Heart left ventricle (tissue), 13 donors: ENCODE measurements around the gene UBL4A.

Experiments used
- POLR2A ChIP-seq, 2 donors: fragments of 450-650 bp; IDR thresholded peaks; one replicate each; pipeline ENCODE4 v1.6.1; 2017; ENCODE audit warnings: antibody characterized with exemption in 2 of 2, mild to moderate bottlenecking in 2 of 2, moderate library complexity in 2 of 2
- TF ChIP-seq, protein P1 (sequence below), 12 donors: fragments of 200-600 bp; sonication (generic) in 4 of 12; IDR thresholded peaks; one replicate each; pipeline versions ENCODE4 v1.5.0 to v1.8.0; 2018 to 2022; ENCODE audit warnings: antibody characterized with exemption in 12 of 12, mild to moderate bottlenecking in 5 of 12
- donor health status: ischemic (EF 13 %, LVEDD 7.1; RV severe dilation, severe dysfunction).
- donor health status: DM: no; HTN: yes; CAD: no.
- donor health status: DM: no; HTN: no; CAD: no.
- donor health status: ischemic (EF 25% LVEDD 6.9; RV normal size, moderate dysfunction).
- donor health status: ischemic (EF 25% LVEDD 5.7; RV mildly dilated, moderate dysfunction).
- donor health status: ischemic (EF 35%, LVEDD 5.7; RV mildly dilated, moderate dysfunction).
- donor health status: nonischemic (EF 11% LVEDD 7.7; RV severe dilation, severe dysfunction).
- donor health status: DM: yes; HTN: yes; CAD: no.
- donor health status: PGD.
- donor health status: ischemic (EF 29% LVEDD 5.4; RV normal size, mild dysfunction).
- donor health status: nonischemic (EF 23%, LVEDD 6.1; RV moderate dilation, normal function).

DNA sequence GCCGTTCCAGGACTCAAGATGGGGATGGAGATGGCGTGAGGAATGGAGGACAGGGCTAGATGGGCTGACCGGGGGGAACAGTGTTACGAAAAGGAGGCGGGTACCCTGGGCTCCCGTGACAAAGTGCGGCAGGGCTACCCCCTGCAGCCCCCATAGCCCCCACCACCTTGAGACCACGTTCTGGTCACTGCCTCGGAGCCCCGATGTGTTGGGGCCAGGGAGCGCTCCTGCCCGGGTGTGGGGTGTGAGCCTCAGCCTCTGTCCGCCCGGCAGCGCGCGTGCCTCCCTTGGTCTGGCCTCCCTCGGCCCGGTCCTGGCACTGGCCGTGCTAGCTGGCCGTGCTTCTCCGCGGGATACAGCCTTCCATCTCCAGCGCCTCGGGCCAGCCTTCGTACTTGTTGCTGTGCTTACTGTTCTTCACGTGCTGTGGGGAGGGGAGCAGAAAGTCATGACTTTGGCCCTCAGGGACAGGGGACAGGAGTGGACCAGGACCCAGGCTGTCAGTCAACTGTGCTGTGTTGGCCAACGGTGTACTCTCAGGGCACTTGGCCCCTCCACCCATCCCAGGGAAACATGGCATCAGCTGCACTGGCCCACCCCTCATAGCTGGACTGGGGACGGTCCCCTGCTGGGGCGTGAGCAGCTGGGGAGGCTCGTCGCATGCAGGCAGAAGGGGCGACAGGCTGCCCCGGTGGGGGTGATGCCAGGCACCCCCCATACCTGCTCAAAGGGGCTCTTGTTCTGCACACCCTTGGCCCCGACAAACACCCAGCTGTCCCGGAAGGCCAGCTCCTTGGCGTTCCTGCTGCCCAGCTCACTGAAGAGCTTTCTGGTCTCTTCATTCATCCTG, 20.3 kb upstream of the UBL4A start:
- TF ChIP-seq, protein P1, sequence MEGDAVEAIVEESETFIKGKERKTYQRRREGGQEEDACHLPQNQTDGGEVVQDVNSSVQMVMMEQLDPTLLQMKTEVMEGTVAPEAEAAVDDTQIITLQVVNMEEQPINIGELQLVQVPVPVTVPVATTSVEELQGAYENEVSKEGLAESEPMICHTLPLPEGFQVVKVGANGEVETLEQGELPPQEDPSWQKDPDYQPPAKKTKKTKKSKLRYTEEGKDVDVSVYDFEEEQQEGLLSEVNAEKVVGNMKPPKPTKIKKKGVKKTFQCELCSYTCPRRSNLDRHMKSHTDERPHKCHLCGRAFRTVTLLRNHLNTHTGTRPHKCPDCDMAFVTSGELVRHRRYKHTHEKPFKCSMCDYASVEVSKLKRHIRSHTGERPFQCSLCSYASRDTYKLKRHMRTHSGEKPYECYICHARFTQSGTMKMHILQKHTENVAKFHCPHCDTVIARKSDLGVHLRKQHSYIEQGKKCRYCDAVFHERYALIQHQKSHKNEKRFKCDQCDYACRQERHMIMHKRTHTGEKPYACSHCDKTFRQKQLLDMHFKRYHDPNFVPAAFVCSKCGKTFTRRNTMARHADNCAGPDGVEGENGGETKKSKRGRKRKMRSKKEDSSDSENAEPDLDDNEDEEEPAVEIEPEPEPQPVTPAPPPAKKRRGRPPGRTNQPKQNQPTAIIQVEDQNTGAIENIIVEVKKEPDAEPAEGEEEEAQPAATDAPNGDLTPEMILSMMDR (IDR thresholded peaks at IDR 0.05), result no peak
- no peak for TF ChIP-seq POLR2A (IDR thresholded peaks at IDR 0.05)
